NCI-H2107 treated with DMSO at 0.1 percent for 48 hours (cell line): ENCODE results near the gene SPOCK1.

Experiments used
- DNase-seq: peaks from one replicate; lab custom pipeline; 2025; ENCODE audit not compliant: unreplicated experiment; lab: John Stamatoyannopoulos, UW

The SPOCK1 gene

GRCh38 chr5:137086342-137086741, 412.8 kb downstream of the SPOCK1 start:
- no peak for DNase-seq

DNA sequence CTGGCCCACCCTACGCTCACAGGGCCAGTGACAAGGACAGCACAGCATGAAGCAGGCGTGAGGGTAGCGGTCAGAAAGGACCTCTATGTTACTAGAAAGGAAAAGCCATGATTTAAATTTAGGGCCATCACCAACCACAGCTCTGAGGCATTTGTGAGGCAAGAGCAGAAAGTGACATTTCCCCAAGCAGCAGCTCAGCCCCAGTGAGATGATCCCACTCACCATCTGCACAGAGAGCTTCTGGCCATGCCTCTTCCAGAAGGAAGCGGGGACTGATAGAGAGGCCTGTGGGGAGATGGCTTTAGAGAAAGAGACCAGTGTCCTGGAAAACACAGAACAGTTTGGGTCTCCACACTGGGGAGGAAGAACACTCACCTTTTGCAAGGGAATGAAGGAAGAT, 413.9 kb downstream of the SPOCK1 start:
- no peak for DNase-seq

DNA sequence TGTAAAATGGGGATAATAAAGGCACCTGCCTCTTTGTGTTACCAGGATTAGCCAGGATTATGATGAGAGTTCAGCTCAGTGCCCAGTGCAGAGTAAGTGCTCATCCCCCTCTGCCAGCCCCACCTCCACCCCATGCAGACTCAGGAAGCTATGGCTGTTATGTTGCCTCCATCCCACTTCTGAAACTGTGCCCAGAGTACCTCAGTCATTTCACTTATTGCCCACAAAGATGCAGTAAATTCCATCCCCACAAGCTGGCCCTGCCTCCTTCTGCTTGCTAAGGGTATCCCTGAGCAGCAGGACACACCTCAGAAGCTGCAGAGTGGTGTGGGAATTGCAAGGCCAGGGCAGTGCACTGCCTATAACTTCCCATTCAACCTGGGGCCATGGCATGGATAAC, 415.1 kb downstream of the SPOCK1 start:
- no peak for DNase-seq

DNA sequence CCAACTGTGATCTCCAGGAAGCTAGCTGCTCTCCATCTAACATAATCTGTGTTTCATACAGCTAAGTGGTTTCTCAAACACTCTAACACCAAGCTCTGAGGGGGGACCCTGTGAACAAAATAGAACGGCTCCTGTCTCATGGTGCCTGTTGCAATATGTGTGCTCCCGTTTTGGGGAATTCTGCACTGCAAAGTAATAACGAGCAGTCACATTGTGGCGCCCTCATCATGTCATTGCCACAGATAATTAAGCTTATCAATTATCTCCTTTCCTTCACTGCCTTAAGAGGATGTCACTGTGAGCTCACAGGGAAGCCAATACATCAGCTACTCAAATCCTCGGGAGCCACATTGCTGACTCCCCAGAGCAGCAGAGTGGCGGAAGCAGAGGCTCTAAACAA, 416.2 kb downstream of the SPOCK1 start:
- DNase-seq: no peak

GRCh38 chr5:137078171-137078665, 420.9 kb downstream of the SPOCK1 start:
- DNase-seq: peak; percentile 23

- DNase-seq: no peak
Observed at GRCh38 chr5:137075163-137075970, 423.8 kb downstream of the SPOCK1 start.

GRCh38 chr5:137073189-137073588, 425.9 kb downstream of the SPOCK1 start:
- no peak for DNase-seq

DNA sequence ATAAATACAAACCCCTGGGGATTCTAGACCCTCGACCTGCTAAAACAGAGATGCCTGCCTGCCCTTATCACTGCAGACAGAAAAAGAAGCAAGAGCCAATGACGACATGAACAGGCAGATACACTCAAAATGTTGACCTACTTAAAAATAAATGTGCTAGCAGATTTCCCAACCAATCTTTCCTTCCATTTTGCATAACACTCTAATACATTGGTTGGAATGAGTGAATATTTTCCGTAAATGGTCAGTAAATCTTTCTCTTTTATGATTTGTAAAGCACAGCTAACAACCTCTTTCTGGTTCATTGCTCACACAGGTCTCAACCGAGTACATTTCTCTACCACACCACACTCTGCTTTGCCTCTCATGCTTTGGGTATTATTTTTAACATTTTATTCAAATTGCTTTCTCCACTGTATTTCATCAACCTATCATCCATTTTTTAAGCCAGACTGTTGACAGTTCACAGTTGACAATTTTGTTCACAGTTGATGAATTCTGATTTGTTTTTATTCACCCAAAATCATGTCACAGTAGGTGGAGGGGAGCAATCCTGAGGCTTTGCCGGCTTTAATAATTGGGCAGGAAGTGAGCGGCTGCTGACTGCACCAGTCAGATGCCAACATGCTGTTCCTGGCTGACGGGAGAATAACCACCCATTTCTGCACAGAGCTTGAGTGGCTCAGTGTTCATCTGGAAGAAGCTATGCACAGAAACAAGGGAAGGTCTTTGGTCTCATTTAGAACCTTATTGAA, 426.6 kb downstream of the SPOCK1 start:
- no peak for DNase-seq

GRCh38 chr5:137071931-137072330, 427.2 kb downstream of the SPOCK1 start:
- no peak for DNase-seq

GRCh38 chr5:137071526-137071925, 427.6 kb downstream of the SPOCK1 start:
- no peak for DNase-seq

GRCh38 chr5:137070521-137070920, 428.6 kb downstream of the SPOCK1 start:
- DNase-seq: no peak

GRCh38 chr5:137069358-137069757, 429.8 kb downstream of the SPOCK1 start:
- DNase-seq: no peak

DNA sequence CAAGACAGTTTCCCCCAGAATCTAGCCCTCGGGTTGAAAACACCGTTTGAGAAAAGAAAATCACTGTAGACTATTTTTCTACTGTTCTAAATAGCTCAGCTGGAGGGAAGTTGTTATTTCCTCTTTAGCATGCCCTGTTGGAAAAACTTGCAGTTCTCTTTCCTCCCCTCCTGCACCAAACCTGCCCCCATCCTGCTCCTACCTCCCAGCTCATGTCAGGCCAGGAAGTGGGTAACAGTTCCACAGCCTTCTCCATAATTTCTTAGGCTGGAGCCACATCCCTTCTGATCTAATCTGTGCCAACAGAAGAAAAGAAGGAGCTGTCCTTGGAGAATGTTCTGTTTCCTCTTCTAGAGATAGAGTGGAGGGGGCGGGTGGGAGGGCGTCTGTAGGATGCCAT, 437.7 kb downstream of the SPOCK1 start:
- DNase-seq: no peak

DNA sequence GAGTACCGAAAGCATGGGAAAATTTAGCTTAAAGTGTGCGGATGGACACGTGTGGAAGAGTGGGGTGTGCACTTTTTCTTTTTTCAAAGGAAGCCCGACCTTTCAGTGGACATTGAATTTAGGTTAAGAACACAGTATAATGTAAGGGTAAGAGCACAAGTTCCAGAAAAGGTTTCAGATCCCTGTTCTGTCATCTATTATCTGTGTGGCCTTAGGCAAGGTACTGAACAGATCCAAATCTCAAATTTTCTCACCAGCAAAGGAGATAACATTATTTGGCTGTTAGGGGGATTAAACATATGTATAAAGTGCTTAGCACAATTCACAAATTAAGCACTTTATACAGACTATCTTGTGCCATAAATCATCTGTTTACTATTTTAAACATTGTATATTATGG, 441.0 kb downstream of the SPOCK1 start:
- no peak for DNase-seq

- no peak for DNase-seq
Observed at GRCh38 chr5:137056676-137057075, 442.4 kb downstream of the SPOCK1 start.

DNA sequence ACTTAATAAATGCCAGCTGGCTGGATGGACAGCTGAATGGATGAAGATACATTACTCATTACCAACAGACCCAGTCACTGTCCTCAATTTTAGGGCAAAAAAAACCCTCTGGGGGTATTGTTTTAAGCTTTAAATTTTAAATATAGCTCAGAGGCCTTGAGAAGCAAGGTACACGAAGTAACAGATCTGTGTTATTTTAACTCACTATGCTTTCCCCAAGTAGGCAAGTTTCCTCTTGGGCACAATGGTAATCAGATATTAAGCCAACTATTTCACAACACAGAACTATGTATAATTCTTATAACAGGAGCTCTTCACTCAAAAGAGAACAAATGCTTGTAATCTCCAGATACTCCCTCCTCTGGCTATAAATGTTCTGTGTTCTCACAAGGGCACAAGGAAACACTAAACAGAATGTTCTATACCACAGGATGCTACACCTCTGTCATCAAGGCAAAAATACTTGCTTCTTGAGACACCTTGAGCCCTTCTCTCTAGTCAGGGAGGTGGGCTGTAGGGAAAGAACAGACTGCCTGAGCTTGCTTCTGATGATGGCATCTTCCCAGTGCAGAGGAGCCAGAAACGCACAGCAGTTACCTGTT, 443.8 kb downstream of the SPOCK1 start:
- DNase-seq: no peak

DNA sequence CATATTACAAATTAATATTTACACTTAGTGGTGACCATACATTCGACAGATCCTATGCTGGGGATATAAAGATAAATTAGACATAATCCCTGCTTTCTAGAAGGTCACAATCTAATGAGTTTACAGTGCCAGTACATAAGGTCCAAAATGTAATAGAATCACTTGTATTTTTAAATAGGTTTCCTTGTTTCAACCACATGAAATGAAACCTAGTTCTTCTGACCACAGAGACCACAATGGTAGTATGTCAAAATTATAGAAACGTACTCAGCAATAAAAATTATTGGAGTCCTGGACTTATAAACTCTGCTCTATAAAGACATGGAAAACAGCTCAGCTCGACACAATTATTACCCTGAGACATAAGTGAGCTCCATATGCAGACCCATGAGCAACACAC, 444.3 kb downstream of the SPOCK1 start:
- DNase-seq: no peak

DNA sequence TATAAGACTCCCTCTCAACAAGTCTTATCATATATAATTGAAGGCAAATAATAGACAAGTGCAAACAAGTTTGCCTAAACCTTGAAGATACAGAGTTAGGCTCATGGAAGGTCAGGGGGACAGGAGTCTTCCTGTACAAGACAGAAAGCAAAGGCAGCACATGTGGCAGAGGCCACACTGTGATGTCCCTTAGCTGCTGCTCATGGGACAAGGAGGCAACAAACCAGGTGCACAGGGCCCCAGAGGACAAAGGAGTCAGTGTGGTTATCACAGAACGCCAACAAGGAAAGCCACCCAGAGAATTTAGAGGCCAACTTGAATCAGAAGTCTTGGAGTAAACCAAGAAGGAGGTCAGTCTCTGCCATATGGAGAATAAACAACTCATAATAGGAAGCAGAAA, 444.8 kb downstream of the SPOCK1 start:
- DNase-seq: no peak

DNA sequence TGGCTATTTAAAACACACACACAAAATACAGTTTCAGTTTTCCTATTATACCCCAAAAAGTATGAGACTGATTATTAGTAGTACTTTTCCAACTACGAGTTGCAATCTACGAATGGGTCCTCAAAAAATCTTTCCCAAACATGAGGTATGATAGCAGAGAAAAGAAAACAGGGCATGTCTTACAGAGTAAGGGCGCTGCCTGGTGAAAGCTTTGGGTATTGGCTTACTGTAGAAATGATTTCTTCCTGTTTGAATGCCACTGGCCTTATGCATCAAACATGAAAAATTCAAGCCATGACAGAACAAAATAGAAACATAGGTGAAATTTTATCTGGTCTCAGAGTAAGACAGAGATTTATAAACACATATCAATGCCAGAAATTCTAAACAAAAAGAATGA, 448.0 kb downstream of the SPOCK1 start:
- DNase-seq: no peak

DNA sequence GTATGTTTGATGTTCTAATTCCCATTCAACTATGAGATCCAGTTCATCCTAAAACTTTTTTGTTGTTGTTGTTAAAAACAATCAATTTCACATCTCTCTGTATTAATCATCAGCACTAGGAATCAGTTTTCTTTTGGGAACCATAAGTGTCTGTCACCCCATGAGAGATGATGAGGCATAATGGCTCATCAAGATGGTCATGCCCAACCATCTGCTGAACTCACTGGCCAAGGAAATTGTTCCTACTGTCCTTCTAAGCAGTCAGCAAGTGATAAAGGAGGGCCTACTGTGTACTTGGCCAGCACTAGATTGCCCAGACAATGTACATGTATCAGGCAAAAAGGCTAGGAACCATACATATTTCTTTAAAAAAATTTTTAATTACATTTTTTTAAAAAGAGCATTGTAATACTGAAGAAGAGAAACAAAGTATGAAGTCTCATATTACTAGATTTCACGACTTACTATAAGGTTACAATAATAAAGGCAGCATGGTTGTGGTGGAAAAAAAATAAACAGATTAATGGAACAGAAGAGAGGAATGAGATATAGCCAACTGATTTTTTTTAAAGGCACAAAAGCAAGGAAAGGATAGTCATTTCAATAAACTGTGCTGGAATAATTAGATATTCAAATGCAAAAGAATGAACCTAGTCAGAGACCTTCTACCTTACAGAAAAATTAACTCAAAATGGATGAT, 458.3 kb downstream of the SPOCK1 start:
- DNase-seq: no peak

GRCh38 chr5:137040024-137040423, 459.1 kb downstream of the SPOCK1 start:
- DNase-seq: no peak
